ENCODE results near the gene TCP11.

GRCh38 chr6:35147026-35147425, 5.9 kb upstream of the TCP11 start:
- TF ChIP-seq TCF12 (IDR thresholded peaks at IDR 0.05) (no peak), CTCF (IDR thresholded peaks at IDR 0.05) (no peak), EZH2phosphoT487 (IDR thresholded peaks at IDR 0.05; ENCODE audit: borderline replicate concordance, low read depth) (no peak), NRF1 (IDR thresholded peaks at IDR 0.05; ENCODE audit: low read depth, low read length) (no peak), POLR2AphosphoS5 (IDR thresholded peaks at IDR 0.05; ENCODE audit: low read depth, low read length) (no peak), GABPA (IDR thresholded peaks at IDR 0.05; ENCODE audit: low read depth) (no peak), PBX3 (IDR thresholded peaks at IDR 0.05) (no peak), RAD21 (IDR thresholded peaks at IDR 0.05; ENCODE audit: low read length) (no peak), USF2 (IDR thresholded peaks at IDR 0.05; ENCODE audit: borderline replicate concordance, low read depth, low read length) (no peak), EP300 (IDR thresholded peaks at IDR 0.05; ENCODE audit: borderline replicate concordance in 1 of 2, low read depth in 1 of 2, low read length in 1 of 2) (no peak)

Measured in SK-N-SH (cell line).